Measurements from ENCODE around the gene SH3PXD2A.

GRCh38 chr10:103547391-103547946 lies 307.9 kb downstream of the SH3PXD2A start:
- no peak for TF ChIP-seq EZH2 (IDR thresholded peaks at IDR 0.05; ENCODE audit: low read depth, unreplicated experiment)
- TF ChIP-seq CTCF (conservative IDR thresholded peaks at IDR 0.05; ENCODE audit: low read depth in 2 of 2): no peak
- no peak for TF ChIP-seq ZNF114 (CRISPR knock-in tag; IDR thresholded peaks at IDR 0.05)
- TF ChIP-seq POLR2AphosphoS5 (IDR thresholded peaks at IDR 0.05; ENCODE audit: low read depth): no peak
- TF ChIP-seq ZNF331 (CRISPR knock-in tag; IDR thresholded peaks at IDR 0.05; ENCODE audit: low read depth): no peak
- no peak for TF ChIP-seq REST (IDR thresholded peaks at IDR 0.05; ENCODE audit: unreplicated experiment)
- TF ChIP-seq CREB1 (CRISPR knock-in tag; IDR thresholded peaks at IDR 0.05; ENCODE audit: low read depth): no peak
- no peak for TF ChIP-seq EZH2phosphoT487 (IDR thresholded peaks at IDR 0.05; ENCODE audit: unreplicated experiment)
- no peak for TF ChIP-seq NANOG (IDR thresholded peaks at IDR 0.05; ENCODE audit: borderline replicate concordance)
- no peak for TF ChIP-seq JUNB (IDR thresholded peaks at IDR 0.05; ENCODE audit: unreplicated experiment)
- no peak for TF ChIP-seq ETS1 (IDR thresholded peaks at IDR 0.05)
- TF ChIP-seq ZNF462 (CRISPR knock-in tag; IDR thresholded peaks at IDR 0.05): no peak
- no peak for TF ChIP-seq STAT1 (IDR thresholded peaks at IDR 0.05; ENCODE audit: unreplicated experiment)
